Measurements from ENCODE around the gene ATAD3A. TPM values are rescaled to one million over a fixed set of nuclear protein-coding genes. Genes with fewer than 3 reads are reported as not detected.

ATAD3A gene
- total RNA-seq, 1 donor from 2014 or later = 31.7 TPM

DNA sequence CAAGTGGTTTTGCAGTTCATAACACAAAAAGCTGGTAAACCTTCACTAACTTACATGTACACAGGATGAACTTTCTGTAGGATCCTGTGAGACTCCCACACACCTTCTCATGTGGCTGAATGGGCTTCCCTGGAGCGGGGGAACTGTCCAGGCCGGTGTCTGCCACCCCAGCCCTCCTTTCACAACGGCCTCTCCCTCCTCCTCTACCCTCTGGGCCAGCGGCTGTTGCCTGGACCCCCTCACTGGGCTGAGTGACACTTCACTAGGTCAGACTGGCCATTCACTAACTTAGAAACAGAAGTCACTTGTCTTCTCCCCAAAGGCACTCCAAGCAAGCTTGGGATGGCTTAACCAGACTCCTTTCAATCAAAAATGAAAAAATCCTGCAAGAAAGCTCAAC is 46.6 kb downstream of the ATAD3A start:
- H3K4me1 Mint-ChIP-seq (ENCODE audit: unreplicated experiment) = peaks cover 8% of the 10 kb centered on the region
- no peak for DNase-seq (ENCODE audit: extremely low spot score, unreplicated experiment)
- no peak overlapping the region for H3K4me3 Mint-ChIP-seq (ENCODE audit: unreplicated experiment)
- TF ChIP-seq, protein P1, sequence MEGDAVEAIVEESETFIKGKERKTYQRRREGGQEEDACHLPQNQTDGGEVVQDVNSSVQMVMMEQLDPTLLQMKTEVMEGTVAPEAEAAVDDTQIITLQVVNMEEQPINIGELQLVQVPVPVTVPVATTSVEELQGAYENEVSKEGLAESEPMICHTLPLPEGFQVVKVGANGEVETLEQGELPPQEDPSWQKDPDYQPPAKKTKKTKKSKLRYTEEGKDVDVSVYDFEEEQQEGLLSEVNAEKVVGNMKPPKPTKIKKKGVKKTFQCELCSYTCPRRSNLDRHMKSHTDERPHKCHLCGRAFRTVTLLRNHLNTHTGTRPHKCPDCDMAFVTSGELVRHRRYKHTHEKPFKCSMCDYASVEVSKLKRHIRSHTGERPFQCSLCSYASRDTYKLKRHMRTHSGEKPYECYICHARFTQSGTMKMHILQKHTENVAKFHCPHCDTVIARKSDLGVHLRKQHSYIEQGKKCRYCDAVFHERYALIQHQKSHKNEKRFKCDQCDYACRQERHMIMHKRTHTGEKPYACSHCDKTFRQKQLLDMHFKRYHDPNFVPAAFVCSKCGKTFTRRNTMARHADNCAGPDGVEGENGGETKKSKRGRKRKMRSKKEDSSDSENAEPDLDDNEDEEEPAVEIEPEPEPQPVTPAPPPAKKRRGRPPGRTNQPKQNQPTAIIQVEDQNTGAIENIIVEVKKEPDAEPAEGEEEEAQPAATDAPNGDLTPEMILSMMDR (IDR thresholded peaks at IDR 0.05) = no peak
- H3K9me3 Mint-ChIP-seq (ENCODE audit: unreplicated experiment) = no peaks in the 10 kb centered on the region
- no peak overlapping the region for H3K27ac Mint-ChIP-seq (ENCODE audit: unreplicated experiment)
- no peaks in the 10 kb centered on the region for H3K27me3 Mint-ChIP-seq (ENCODE audit: unreplicated experiment)
- H3K36me3 Mint-ChIP-seq (ENCODE audit: unreplicated experiment) = peaks cover 14% of the 10 kb centered on the region

DNA sequence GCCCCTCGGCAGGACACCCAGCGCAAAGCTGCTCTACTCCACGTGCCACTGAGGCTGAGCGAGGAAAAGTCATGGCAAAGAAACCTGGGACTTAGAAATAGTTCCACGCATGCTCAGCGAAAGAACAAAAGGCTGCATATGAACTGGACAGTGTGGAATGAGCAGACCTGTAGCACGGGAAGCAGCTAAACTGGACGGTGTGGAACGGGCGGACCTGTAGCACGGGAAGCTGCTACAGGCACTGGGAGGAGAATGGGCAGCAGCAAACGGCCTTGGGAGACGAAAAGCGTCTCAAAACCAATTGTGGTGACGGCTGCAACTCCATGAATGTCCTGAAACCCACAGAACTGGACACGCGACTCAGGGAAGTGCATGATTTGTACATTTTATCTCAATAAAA is 47.1 kb downstream of the ATAD3A start:
- peaks cover 8% of the 10 kb centered on the region for H3K4me1 Mint-ChIP-seq (ENCODE audit: unreplicated experiment)
- TF ChIP-seq, protein P1 (IDR thresholded peaks at IDR 0.05) = no peak
- H3K27me3 Mint-ChIP-seq (ENCODE audit: unreplicated experiment) = no peaks in the 10 kb centered on the region
- no peaks in the 10 kb centered on the region for H3K9me3 Mint-ChIP-seq (ENCODE audit: unreplicated experiment)
- H3K36me3 Mint-ChIP-seq (ENCODE audit: unreplicated experiment) = peaks cover 18% of the 10 kb centered on the region
- no peak overlapping the region for H3K4me3 Mint-ChIP-seq (ENCODE audit: unreplicated experiment)
- no peak overlapping the region for H3K27ac Mint-ChIP-seq (ENCODE audit: unreplicated experiment)
- no peak for DNase-seq (ENCODE audit: extremely low spot score, unreplicated experiment)

DNA sequence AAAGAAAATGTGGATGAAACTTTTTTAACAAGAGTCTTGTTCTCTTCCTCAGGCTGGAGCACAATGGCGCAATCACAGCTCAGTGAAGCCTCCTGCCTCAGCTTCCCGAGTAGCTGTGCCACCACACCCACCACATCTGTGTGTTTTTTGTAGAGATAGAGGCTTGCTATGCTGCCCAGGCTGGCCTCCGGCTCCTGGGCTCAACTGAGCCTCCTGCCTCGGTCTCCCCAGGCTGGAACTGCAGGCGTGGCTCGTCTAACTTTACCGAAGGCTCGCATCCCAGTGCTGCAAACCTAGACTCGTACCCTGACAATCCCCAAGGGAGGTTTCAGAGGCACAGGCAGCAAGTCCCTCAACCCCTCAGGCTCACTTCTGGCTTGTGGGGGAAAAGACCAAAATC is 48.2 kb downstream of the ATAD3A start:
- H3K9me3 Mint-ChIP-seq (ENCODE audit: unreplicated experiment) = no peaks in the 10 kb centered on the region
- DNase-seq (ENCODE audit: extremely low spot score, unreplicated experiment) = no peak
- no peaks in the 10 kb centered on the region for H3K27me3 Mint-ChIP-seq (ENCODE audit: unreplicated experiment)
- H3K4me1 Mint-ChIP-seq (ENCODE audit: unreplicated experiment) = peaks cover 7% of the 10 kb centered on the region
- TF ChIP-seq, protein P1 (IDR thresholded peaks at IDR 0.05) = no peak
- no peak overlapping the region for H3K4me3 Mint-ChIP-seq (ENCODE audit: unreplicated experiment)
- H3K36me3 Mint-ChIP-seq (ENCODE audit: unreplicated experiment) = peaks cover 28% of the 10 kb centered on the region
- no peak overlapping the region for H3K27ac Mint-ChIP-seq (ENCODE audit: unreplicated experiment)

DNA sequence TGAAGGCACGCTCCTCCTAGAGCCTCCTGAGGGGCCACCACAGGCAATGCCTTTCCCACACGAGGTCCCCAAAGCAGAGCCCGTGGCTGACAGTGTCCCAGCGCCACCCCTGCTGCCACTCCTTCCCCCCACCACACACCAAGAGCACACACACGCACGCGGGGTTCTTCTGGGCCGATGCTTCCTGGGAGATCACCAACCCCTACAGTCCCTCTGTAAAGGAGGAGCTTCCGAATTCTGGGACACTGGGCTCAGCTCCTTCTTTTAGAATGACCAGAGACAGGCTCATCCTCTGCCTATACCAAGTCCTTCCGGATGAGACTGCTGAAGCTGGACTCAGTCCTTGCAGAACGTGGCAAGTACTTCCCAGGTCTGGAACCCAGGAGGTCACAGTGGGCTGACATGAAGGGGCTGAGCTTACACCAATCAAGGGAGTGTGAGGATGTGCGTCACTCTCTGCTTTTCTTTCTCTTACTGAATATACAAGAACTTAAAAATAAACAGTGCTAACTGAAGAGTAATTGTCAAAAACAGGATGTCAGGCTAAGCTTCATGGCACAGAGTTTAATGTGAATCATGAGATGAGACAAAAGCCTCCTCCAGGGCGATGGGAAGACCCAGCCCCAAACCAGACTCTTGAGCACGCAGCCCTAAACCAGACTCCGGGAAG is 50.0 kb downstream of the ATAD3A start:
- Mint-ChIP-seq H3K27ac (ENCODE audit: unreplicated experiment) (no peak overlapping the region), H3K36me3 (ENCODE audit: unreplicated experiment) (peaks cover 31% of the 10 kb centered on the region)
- DNase-seq (ENCODE audit: extremely low spot score, unreplicated experiment) = no peak

DNA sequence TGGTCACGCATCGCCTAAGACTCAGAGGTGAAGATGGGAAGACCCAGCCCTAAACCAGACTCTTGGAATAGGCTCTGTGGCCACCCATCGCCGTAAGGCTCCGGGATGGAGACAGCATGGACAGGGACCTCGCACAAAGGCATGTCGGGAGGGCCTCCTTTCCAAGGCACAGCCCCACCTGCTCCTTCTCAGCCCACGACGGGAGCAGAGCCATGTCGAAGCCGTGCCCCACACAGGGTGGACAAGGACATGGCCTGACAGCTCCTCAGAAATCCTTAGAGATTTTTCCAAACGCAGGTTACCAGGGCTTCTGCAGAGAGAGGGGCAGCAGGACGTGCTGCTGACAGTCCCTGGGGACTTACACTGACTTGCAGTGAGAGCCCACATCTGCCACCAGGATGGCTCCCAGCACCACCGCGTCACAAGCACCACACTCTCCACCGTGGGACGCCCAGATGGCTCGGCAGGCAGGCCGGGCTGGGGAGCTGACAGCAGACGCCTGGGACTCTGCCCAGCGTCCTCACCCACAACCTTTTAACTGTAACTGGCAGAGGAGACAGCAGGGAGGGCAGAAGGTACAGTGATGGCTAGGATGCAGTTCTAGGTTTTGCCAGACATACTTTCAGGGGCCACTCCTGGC is 50.7 kb downstream of the ATAD3A start:
- peaks cover 12% of the 10 kb centered on the region for H3K4me1 Mint-ChIP-seq (ENCODE audit: unreplicated experiment)
- H3K4me3 Mint-ChIP-seq (ENCODE audit: unreplicated experiment) = no peak overlapping the region
- no peaks in the 10 kb centered on the region for H3K27me3 Mint-ChIP-seq (ENCODE audit: unreplicated experiment)
- H3K36me3 Mint-ChIP-seq (ENCODE audit: unreplicated experiment) = peaks cover 31% of the 10 kb centered on the region
- no peak for DNase-seq (ENCODE audit: extremely low spot score, unreplicated experiment)
- TF ChIP-seq, protein P1 (IDR thresholded peaks at IDR 0.05) = no peak
- H3K9me3 Mint-ChIP-seq (ENCODE audit: unreplicated experiment) = no peaks in the 10 kb centered on the region
- no peak overlapping the region for H3K27ac Mint-ChIP-seq (ENCODE audit: unreplicated experiment)

More for the DNA sequence above, 50.0 kb downstream of the ATAD3A start:
- H3K9me3 Mint-ChIP-seq (ENCODE audit: unreplicated experiment) = no peaks in the 10 kb centered on the region
- H3K4me1 Mint-ChIP-seq (ENCODE audit: unreplicated experiment) = peaks cover 5% of the 10 kb centered on the region
- H3K4me3 Mint-ChIP-seq (ENCODE audit: unreplicated experiment) = no peak overlapping the region
- TF ChIP-seq, protein P1 (IDR thresholded peaks at IDR 0.05) = no peak
- H3K27me3 Mint-ChIP-seq (ENCODE audit: unreplicated experiment) = no peaks in the 10 kb centered on the region

All from osteocyte (in vitro differentiated cells).